Measurements from ENCODE around the gene SYCP1.

SYCP1 gene

DNA sequence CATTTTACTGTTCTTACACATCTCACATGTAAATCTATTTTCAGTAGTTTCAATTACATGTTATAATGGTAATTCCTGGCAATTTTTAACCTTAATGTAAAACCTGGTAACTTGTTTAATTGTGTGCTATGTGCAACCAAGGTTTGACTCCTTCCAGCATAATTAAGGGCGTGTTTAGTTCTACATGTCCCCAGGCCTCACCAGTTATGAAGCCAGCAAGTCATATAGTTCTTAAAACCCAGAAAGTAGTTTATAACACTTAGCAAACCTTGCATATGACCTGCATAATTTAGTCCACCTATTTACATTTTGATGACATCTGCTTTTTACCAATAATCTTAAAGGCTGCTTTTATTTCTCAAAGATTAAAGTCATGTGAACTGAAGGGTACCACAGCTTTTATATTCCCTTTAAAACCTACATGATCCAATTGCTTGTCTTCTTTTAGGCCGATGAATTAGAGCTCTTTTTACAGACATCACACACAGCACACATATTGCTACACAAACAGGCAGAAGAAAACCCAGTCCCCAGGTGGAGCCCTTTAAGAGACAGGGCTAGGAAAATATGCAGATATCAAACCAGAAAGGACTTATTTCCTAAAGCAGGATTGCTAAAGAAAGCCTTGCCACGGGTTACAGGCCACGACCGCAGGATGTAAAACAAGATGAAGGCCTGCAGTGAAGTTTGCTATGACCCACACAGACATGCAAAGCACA is 23.2 kb upstream of the SYCP1 start:
- TF ChIP-seq, protein P1, sequence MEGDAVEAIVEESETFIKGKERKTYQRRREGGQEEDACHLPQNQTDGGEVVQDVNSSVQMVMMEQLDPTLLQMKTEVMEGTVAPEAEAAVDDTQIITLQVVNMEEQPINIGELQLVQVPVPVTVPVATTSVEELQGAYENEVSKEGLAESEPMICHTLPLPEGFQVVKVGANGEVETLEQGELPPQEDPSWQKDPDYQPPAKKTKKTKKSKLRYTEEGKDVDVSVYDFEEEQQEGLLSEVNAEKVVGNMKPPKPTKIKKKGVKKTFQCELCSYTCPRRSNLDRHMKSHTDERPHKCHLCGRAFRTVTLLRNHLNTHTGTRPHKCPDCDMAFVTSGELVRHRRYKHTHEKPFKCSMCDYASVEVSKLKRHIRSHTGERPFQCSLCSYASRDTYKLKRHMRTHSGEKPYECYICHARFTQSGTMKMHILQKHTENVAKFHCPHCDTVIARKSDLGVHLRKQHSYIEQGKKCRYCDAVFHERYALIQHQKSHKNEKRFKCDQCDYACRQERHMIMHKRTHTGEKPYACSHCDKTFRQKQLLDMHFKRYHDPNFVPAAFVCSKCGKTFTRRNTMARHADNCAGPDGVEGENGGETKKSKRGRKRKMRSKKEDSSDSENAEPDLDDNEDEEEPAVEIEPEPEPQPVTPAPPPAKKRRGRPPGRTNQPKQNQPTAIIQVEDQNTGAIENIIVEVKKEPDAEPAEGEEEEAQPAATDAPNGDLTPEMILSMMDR (IDR thresholded peaks at IDR 0.05; ENCODE audit: borderline replicate concordance, insufficient read depth, low read depth, low read length) = no peak
- H3K4me3 ChIP-seq (ENCODE audit: low read depth, low read length) = no peak overlapping the region

DNA sequence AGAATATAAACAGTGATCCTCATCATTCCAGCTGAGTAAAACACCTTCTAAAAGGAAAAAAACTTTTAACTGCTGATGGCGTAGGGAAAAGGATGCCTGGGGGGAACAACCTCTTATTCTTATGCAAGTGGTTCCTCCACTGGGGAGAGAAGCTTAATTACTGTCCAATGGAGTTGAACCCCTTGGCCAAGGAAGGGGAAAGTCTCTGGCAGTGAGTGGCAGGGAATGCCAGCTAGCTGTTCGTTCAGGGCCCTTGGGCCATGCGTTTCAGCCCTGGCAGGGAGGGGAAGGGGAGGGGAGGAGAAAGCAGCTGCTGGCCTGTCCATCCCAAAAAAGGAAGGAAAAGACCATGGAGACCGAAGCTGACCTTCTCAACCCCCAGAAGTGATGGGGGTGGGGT is 22.6 kb upstream of the SYCP1 start:
- no peak overlapping the region for H3K4me3 ChIP-seq (ENCODE audit: low read depth, low read length)
- TF ChIP-seq, protein P1 (IDR thresholded peaks at IDR 0.05; ENCODE audit: borderline replicate concordance, insufficient read depth, low read depth, low read length) = no peak

DNA sequence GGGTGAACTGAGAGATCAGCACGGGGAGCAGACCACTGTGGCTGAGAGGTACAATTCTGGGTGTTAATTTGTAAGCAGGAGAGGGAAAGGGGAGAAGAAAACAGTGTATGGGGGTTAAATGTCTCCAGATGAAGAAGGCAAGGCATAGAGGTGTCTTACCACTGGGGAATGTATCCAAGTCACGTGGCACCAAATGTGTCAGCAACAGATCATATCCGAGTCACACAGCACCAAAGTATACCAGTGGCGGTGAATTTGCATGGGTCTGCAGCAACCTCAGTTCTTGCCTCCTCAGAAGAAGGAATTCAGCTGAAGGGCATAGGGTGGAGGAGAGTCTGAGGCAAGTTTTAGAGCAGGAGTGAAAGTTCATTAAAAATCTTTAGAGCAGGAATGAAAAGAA is 21.2 kb upstream of the SYCP1 start:
- no peak overlapping the region for H3K4me3 ChIP-seq (ENCODE audit: low read depth, low read length)
- TF ChIP-seq, protein P1 (IDR thresholded peaks at IDR 0.05; ENCODE audit: borderline replicate concordance, insufficient read depth, low read depth, low read length) = no peak

DNA sequence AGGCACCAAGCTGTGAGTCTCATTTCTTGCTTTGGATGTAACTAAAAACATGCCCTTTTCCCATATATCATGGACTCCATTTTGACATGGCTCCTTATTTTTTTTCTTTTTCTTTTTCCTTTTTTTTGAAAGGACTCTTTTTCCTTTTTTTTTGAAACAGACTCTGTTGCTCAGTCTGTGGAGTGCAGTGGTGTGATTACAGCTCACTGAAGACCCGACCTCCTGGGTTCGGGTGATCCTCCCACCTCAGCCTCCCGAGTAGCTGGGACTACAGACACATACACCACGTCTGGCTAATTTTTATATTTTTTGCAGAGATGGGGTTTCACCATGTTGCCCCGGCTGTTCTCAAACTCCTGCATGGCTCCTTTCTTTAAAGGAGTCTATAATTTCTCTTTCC is 10.4 kb upstream of the SYCP1 start:
- no peak overlapping the region for H3K4me3 ChIP-seq (ENCODE audit: low read depth, low read length)
- TF ChIP-seq, protein P1 (IDR thresholded peaks at IDR 0.05; ENCODE audit: borderline replicate concordance, insufficient read depth, low read depth, low read length) = no peak

DNA sequence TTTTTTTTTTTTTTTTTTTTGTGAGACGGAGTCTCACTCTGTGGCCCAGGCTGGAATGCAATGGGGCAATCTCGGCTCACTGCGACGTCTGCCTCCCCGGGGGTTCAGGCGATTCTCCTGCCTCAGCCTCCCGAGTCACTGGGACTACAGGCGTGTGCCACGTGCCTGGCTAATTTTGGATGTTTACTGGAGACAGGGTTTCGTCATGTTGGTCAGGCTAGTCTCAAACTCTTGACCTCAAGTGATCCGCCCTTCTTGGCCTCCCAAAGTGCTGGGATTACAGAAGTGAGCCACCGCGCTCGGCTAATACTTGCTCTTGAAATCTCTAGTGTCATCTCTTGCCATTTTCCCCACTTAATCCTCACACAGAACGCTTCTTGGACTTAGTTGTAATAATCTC is 1.1 kb upstream of the SYCP1 start:
- TF ChIP-seq, protein P1 (IDR thresholded peaks at IDR 0.05; ENCODE audit: borderline replicate concordance, insufficient read depth, low read depth, low read length) = no peak

DNA sequence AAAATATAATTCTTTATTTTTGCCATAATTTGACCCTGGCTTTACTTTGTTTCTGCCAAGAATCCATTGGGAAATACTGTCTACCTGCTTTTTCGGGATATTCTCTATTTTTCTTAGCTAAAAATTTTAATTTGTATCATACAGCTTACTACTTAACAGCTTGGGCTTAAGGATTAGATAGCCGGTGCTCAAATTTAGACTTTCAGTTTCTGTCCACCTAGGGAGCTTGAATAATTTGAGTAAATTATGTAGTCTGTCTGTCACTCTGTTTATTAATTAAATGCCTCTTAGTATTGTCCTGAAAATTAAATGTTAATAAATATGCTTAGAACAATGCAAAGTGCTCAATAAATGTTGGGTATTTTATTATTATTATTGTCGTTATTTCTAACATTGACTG is 6.7 kb downstream of the SYCP1 start:
- H3K4me3 ChIP-seq (ENCODE audit: low read depth, low read length) = no peak overlapping the region
- TF ChIP-seq, protein P1 (IDR thresholded peaks at IDR 0.05; ENCODE audit: borderline replicate concordance, insufficient read depth, low read depth, low read length) = no peak

More for the DNA sequence above, 1.1 kb upstream of the SYCP1 start:
- H3K4me3 ChIP-seq (ENCODE audit: low read depth, low read length) = no peak overlapping the region

DNA sequence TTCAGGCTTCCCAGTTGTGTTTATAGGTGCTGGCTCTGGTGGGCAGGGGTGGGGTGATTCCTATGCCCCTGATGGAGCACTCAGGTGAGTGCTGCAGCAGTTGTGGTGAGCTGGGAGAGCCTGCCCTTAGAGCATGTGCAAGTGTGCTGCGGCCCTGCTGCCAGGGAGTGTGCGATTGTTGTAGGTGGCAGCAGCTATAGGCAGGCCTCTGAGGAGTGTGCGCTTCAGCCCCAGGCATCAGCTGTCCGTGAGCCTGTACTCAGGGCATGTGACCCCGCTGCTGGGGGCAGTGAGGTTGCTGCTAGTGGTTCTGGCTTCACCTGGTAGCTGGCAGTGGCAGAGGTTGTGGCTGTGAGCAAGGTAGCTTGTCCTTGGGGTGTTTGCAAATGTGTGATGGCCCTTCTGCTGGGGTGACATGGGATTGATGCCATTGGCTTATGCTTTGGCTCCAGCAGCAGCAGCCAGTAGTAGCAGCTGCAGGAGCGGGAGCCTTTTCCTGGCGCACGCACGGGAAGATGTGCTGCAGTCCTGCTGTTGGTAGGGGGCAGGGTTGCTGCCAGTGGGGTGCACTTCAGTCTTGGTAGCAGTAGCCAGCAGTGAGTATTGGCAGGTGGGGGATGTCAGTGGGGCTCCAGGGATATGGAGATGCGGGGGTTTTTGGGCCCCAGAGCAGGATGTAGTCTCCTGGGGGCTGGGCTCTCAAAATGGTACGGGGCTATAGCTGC is 37.7 kb downstream of the SYCP1 start:
- H3K4me3 ChIP-seq (ENCODE audit: low read depth, low read length) = no peak overlapping the region

More for the DNA sequence above, 37.7 kb downstream of the SYCP1 start:
- TF ChIP-seq, protein P1 (IDR thresholded peaks at IDR 0.05; ENCODE audit: borderline replicate concordance, insufficient read depth, low read depth, low read length) = no peak

Measured in GM12875 (cell line).